GM12801 (cell line): ENCODE measurements around the gene CD99.

ENCODE experiments used
- CTCF ChIP-seq: IDR thresholded peaks from one replicate; pipeline ENCODE4 v1.5.1; 2011; ENCODE audit warnings: control low read depth; ENCODE audit not compliant: insufficient read length; ENCODE audit errors: extremely low read depth

CD99 gene

DNA sequence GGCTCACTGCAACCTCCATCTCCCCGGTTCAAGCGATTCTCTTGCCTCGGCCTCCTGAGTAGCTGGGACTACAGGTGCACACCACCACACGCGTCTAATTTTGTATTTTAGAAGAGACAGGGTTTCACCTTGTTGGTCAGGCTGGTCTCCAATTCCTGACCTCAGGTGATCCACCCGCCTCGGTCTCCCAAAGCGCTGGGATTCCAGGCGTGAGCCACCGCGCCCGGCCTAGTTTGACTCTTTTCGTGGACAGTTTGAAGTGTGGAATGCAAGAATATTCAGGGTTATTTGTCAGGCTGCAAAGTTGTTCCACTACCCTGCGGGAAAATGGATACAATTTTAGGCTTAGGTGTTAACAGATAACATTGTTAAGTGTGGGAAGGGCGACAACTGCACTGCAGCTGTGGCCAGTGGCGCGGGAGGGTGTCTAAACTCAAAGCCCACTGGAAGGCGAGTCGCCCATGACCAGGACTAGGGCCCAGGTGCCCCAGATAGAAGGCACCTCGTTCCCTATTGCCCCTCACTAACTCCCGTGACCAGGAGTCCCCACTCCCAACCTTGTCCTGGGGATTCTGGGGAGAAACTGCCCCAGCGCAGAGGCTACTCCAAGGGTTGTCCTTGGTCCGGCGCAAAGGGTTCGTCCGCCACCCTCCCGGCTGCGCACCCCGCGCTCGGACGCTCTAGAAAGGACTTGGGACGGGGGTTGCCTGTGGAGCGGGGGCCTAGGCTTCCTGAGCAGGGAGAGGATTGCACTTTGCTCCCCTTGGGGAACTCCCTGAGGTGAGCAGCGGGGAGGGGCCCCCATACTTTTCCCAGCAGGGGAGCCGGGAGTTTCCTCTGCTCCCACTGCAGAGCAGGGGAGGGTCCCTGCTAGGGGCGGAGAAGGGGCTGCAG is 1.1 kb upstream of the CD99 start:
- TF ChIP-seq CTCF, result no peak

DNA sequence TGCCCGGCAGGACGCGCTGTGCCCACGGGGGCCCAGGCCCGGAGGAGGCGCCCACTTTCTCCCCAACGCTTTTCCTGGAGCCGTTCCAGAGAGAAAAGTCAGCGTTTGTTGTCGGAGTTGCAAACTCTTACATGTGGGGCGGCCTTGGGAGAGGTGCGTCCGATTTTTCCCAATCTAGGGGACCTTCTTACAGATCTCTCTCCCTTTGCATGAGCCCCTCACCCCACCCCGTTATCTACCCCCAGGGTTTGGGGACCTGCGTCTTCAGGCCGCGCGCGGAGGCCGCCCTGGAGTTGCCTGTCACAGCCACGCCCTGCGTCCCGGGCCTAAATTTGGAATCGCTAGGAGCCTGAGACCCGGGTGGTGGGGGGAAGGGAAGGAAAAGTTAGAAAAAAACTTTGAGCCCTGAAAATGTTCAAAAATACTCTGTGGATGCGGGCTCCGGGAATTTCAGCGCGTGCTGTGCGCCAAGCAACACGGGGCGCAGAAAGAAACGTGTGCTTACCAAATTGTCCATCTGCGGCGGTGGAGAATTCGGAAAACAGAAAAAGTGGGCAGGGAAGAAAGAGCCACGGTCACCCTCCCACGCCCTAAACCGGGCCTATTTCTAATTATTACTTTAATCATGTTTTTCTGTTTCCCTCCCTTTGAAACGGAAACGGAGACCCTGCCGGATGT is 587 bp downstream of the CD99 start:
- TF ChIP-seq CTCF, result no peak

DNA sequence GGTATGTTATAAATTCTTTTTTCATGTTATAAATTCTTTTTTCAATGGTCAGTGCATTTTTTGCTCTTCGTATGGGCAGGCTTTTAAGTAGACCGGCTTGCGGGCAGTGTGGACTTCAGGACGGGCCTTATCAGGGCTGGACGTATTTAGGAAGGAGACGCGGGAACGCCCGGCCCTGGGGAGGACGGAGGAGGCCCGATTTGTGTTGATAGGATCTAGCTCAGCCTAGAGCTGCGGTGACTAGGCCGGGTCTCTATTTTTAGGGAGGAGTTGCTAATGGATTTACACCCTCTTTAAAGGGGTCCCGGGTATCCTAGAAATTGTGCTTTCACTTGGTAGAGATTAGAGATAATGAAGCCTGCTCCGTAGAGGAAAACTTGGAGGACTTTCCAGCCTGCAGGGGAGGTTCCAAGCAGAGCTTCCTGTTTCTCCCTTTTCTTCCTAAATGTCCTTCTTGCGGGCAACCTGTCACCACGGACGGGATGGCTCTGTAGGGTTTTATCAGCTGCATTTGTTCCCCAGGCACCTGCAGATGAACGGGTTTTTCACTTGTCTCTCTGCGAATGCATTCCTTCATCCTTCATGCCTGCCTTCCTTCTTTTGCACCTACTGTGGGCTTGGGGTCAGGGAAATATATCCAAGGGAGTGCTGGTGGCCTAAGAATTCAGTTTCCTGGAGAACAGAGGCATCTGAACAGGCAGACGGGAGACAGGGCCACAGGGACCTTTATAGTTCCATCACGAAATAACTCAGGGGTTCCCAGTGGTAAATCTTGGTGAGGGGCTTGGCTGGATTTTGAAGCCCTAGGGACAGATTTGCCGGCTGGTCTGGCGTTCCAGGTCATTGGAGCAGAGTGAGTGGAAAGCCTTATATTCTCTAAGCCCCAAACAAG is 1.4 kb downstream of the CD99 start:
- no peak for TF ChIP-seq CTCF

DNA sequence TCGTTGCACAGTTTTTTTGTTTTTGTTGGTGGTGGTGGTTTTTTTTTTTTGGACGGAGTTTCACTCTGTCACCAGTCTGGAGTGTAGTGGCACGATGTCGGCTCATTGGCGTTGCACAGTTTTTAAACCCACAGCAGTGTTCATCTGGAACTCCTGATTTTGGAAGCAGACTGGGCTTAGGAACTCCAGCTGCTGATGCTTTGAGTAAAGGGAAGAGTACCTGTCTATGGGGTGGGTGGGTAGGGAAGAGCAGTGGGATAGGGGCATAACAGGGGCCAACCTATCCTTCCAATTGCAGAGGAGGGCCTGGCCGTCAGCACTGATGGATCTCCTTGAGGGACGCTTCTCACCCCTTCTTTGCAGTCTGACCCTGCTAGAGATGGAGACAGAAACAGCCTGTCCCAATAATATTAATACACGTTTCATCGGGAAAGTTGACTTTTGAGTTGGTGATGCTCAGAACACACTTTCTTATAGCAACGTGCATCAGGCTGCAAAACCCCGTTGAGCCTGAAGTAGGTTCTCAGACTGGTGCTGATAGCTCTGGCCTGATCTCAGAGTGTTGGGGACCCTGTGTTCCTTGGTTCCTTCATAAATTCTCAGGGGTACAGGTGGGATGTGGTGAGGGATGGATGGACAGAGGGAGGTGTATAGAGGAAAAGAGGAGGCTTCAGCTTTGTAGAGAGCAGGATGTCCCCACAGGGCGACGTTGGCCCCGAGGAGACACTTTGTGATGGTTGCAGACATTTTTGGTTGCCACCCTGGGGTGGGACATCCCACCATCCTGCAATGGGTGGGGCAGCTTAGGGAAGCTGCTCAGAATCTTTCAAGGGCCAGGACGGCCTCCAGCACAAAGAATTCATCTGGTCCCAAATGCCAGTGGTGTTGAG is 2.3 kb downstream of the CD99 start:
- TF ChIP-seq CTCF, result no peak

GRCh38 chrX:2694914-2695267 is 3.8 kb downstream of the CD99 start:
- no peak for TF ChIP-seq CTCF

- no peak for TF ChIP-seq CTCF
These were observed 5.7 kb downstream of the CD99 start for GRCh38 chrX:2696698-2697215.
